ENCODE data around the gene HSPA5.
"Not testable (repeated sequence)": the region's sequence is repeated elsewhere in the genome, so short reads cannot be mapped to it uniquely, and the experiment has no call there.

Gene HSPA5

GRCh38 chr9:125241863-125242739 lies 958 bp upstream of the HSPA5 start:
- no peak for DNase-seq (ENCODE audit: low spot score)

GRCh38 chr9:125240649-125240999 lies 519 bp downstream of the HSPA5 start:
- DNase-seq (ENCODE audit: low spot score), result peak; percentile 47

- DNase-seq (ENCODE audit: low spot score), result no peak
These were observed 1.2 kb downstream of the HSPA5 start for GRCh38 chr9:125239631-125240597.

- DNase-seq (ENCODE audit: low spot score), result no peak
These were observed 2.2 kb downstream of the HSPA5 start for GRCh38 chr9:125238915-125239446.

GRCh38 chr9:125238127-125238914 lies 2.8 kb downstream of the HSPA5 start:
- DNase-seq (ENCODE audit: low spot score), result no peak

- DNase-seq (ENCODE audit: low spot score), result not testable (repeated sequence)
These were observed 4.5 kb downstream of the HSPA5 start for GRCh38 chr9:125236520-125237159.

GRCh38 chr9:125235804-125236519 lies 5.2 kb downstream of the HSPA5 start:
- DNase-seq (ENCODE audit: low spot score), result no peak

- not testable (repeated sequence) for DNase-seq (ENCODE audit: low spot score)
These were observed 7.0 kb downstream of the HSPA5 start for GRCh38 chr9:125234099-125234498.

GRCh38 chr9:125233678-125234077 lies 7.5 kb downstream of the HSPA5 start:
- no peak for DNase-seq (ENCODE audit: low spot score)

GRCh38 chr9:125227761-125228160 lies 13.4 kb downstream of the HSPA5 start:
- DNase-seq (ENCODE audit: low spot score), result no peak

- DNase-seq (ENCODE audit: low spot score), result not testable (repeated sequence)
These were observed 16.3 kb downstream of the HSPA5 start for GRCh38 chr9:125224858-125225257.

- DNase-seq (ENCODE audit: low spot score), result no peak
These were observed 22.5 kb downstream of the HSPA5 start for GRCh38 chr9:125218621-125219020.

- DNase-seq (ENCODE audit: low spot score), result no peak
These were observed 27.0 kb downstream of the HSPA5 start for GRCh38 chr9:125214186-125214585.

- DNase-seq (ENCODE audit: low spot score), result no peak
These were observed 36.7 kb downstream of the HSPA5 start for GRCh38 chr9:125204477-125204876.

GRCh38 chr9:125202846-125203618 lies 38.1 kb downstream of the HSPA5 start:
- no peak for DNase-seq (ENCODE audit: low spot score)

GRCh38 chr9:125200216-125201047 lies 40.7 kb downstream of the HSPA5 start, which contains the start of gene RABEPK:
TSS of gene RABEPK (plus strand) at chr9:125200542. CDS start at chr9:125203014, 2,472 bp downstream.
- peak; percentile 92 for DNase-seq (ENCODE audit: low spot score)

GRCh38 chr9:125195591-125195990 lies 45.6 kb downstream of the HSPA5 start:
- not testable (repeated sequence) for DNase-seq (ENCODE audit: low spot score)

- DNase-seq (ENCODE audit: low spot score), result not testable (repeated sequence)
These were observed 46.7 kb downstream of the HSPA5 start for GRCh38 chr9:125194466-125194865.

GRCh38 chr9:125190361-125190801 lies 50.8 kb downstream of the HSPA5 start:
- no peak for DNase-seq (ENCODE audit: low spot score)
